GM19463 (cell line): Measurements from ENCODE around the gene WDR27.
"Not testable (repeated sequence)": the region's sequence is repeated elsewhere in the genome, so short reads cannot be mapped to it uniquely, and the experiment has no call there.

Experiments
- ATAC-seq: cut with Tn5 transposase; IDR thresholded peaks from one replicate; pipeline ENCODE4 v1.9.1; 2021; ENCODE audit warnings: mild to moderate bottlenecking, moderate library complexity; ENCODE audit not compliant: unreplicated experiment

WDR27 gene

GRCh38 chr6:169618526-169619490 lies 83.0 kb downstream of the WDR27 start:
- no peak for ATAC-seq

GRCh38 chr6:169617562-169617961 lies 84.3 kb downstream of the WDR27 start:
- no peak for ATAC-seq

GRCh38 chr6:169608609-169609008 lies 93.2 kb downstream of the WDR27 start:
- ATAC-seq = not testable (repeated sequence)

- no peak for ATAC-seq
These were observed 97.8 kb downstream of the WDR27 start for GRCh38 chr6:169604076-169604475.

GRCh38 chr6:169601129-169601528 lies 100.7 kb downstream of the WDR27 start:
- ATAC-seq = not testable (repeated sequence)

- ATAC-seq = no peak
These were observed 109.3 kb downstream of the WDR27 start for GRCh38 chr6:169592558-169592957.

GRCh38 chr6:169591616-169592015 lies 110.2 kb downstream of the WDR27 start:
- ATAC-seq = no peak

GRCh38 chr6:169590376-169590939 lies 111.4 kb downstream of the WDR27 start:
- ATAC-seq = no peak

GRCh38 chr6:169589699-169590257 lies 112.1 kb downstream of the WDR27 start:
- peak; percentile 68 for ATAC-seq

- ATAC-seq = peak; percentile 70
These were observed 112.5 kb downstream of the WDR27 start for GRCh38 chr6:169589293-169589692.

- no peak for ATAC-seq
These were observed 113.9 kb downstream of the WDR27 start for GRCh38 chr6:169587975-169588374.

GRCh38 chr6:169583886-169584541 lies 117.8 kb downstream of the WDR27 start:
- no peak for ATAC-seq

GRCh38 chr6:169579407-169580111 lies 122.3 kb downstream of the WDR27 start:
- no peak for ATAC-seq

GRCh38 chr6:169577974-169578373 lies 123.9 kb downstream of the WDR27 start:
- no peak for ATAC-seq

- no peak for ATAC-seq
These were observed 124.6 kb downstream of the WDR27 start for GRCh38 chr6:169577236-169577635.

- ATAC-seq = no peak
These were observed 126.0 kb downstream of the WDR27 start for GRCh38 chr6:169575821-169576220.

- no peak for ATAC-seq
These were observed 126.5 kb downstream of the WDR27 start for GRCh38 chr6:169575365-169575764.

GRCh38 chr6:169574420-169574819 lies 127.4 kb downstream of the WDR27 start:
- no peak for ATAC-seq

GRCh38 chr6:169573883-169574282 lies 127.9 kb downstream of the WDR27 start:
- ATAC-seq = no peak

GRCh38 chr6:169571123-169571962 lies 130.5 kb downstream of the WDR27 start:
- ATAC-seq = no peak
